NCI-H526 treated with DMSO at 0.1 percent for 48 hours (cell line): ENCODE data around the gene PRPF6.
"Not testable (repeated sequence)": the region's sequence is repeated elsewhere in the genome, so short reads cannot be mapped to it uniquely, and the experiment has no call there.

Experiments used
- DNase-seq: peaks from one replicate; lab custom pipeline; 2025; lab: John Stamatoyannopoulos, UW

Gene PRPF6

DNA sequence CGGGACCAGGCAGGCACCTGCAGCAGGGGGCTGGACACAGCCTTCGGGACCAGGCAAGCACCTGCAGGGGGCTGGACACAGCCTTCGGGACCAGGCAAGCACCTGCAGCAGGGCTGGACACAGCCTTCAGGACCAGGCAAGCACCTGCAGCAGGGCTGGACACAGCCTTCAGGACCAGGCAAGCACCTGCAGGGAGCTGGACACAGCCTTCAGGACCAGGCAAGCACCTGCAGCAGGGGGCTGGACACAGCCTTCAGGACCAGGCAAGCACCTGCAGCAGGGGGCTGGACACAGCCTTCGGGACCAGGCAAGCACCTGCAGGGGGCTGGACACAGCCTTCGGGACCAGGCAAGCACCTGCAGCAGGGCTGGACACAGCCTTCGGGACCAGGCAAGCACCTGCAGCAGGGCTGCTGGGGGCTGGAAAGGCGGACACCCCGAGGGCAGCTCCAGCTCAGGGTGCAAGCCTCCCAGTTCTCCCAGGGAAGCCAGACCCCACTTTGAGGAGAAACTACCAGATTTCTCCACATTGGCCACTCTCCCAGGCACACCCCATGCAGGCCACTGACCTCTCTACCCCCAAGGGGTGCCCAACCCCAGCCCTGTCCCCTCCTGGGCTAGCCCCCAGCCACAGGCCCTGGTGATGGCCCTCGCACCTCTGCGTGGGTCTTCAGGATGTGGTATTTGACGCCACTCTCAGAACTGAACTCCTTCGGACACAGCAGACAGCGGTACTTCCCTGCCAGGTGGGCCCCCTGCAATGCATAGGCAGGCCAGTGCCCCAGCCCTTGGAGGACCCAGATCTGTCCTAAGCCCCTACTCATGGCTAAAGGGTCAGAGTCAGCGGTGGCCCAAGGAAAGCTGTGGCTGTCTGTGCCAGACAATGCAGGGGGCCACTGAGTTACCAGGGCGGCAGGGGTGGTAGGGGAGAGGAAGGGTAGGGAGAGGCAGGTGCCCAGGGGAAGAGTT is 20.0 kb upstream of the PRPF6 start:
- not testable (repeated sequence) for DNase-seq

DNA sequence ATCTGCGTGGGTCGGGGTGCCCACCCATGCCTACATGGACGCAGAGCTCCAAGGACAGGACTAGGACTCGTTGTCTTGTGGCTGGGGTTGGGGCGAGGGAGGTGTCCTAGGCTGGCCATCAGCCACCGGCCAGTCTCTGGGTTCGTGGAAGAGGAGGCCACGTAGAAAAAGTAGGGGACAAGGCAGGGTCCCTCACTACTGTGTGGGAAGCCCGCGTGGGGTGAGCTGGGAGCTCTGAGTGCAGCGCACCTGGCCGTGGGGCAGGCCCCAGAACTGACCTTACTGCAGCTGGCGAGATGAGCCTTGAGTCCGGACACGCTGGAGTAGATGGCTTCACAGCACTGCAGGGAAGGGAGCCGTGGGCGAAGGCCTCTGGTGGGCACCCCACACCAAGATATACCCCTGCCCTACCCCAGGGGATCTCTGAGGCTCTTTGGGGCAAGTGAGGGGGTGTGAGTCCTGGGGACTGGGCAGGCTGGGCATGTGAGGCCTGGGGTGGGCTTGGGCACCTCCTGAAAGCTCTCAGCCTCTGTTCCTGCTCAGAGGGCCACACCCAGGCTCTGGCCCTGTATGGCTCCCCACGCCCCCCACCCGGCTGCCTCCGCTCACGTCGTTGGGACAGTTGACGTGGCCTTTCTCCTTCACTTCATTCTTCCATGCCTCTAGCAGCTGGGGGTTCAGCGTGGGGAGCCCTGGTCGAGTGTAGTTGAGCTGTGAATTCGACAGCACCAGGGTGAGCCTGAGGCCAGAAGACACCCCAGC is 19.1 kb upstream of the PRPF6 start:
- DNase-seq, result no peak

DNA sequence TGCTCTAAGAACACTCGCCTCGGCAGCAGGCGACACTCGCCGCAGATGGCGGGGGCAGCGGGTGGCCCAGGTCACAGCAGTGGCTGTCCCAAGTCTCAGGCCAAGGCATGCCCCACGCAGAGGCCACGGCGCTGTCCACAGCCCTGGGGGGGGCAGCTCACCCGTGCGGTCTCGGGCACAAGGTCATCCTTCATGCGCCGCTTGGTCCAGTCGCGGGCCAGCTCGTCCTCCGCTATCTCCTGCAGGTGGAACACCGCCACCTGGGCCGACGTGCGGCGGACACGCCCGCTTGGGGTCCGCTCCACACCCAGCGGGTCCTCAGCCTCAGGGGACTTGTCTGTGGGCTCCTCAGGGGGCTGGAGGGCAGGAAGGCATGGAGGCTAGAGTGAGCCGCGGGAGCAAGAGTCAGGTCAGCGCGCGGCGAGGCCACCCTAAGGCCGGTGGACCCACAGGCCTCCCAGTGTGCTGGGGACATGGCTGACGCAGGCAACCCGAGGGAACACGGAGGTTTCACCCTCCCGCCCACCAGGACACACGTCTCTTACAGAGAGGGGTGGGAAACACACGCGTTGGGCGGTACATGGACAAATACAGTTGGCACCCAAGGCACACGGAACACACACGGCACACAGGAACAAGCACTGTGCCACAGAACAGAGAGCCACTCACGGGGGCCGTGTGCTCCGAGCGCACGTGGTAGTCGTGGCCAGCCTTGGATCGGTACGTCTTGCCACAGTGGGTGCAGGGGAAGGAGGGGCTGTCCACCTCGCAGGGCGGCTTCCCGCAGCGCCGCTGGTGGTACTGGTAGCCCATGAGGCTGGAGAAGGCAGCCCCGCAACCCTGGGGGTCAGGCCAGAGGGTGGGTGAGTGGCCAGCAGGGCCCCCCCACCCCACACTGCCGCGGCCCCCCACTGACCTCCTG is 18.2 kb upstream of the PRPF6 start:
- DNase-seq, result no peak

DNA sequence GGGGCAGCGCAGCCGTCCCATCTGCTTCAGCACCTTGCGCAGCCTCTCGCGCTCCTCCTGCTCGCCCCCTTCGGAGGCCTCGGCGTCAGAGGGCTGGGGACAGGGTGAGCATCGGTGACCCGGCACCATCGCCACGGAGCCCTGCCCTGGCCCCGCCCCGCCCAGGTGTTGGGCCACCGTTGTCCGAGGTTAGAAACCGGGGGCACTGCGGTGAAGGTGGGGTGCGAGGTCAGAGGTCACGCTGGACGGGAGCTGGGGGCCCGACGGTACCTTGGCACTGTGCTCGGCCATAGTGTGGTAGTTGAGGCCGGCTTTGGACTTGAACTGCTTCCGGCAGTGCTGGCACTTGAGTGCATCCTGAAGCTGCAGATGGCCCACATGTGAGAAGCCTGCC is 17.6 kb upstream of the PRPF6 start:
- DNase-seq, result no peak

DNA sequence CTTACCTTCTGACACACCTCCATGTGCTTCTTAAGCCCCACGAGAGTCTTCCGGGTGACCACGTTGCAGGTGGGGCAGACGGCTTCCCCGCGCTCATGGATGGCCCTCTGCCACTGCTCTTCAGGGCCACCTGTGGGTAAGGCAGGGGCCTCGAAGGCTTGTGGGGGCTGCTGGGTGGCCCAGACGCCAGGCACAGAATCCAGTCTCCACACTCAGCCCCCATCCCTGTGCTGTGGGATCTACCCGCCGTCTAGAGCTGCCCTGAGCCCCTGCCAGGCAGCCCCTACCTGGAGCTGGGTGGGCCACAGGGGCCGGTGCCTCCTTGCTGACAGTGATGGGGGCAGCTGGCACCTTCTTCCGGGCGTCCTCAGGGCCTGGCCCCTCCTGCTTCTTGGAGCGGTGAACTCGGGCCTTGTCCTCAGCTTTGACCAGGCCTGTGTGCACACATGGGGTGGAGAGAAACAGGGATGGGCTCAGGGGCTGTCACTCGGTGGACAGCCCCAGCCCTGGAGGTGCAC is 17.1 kb upstream of the PRPF6 start:
- no peak for DNase-seq

DNA sequence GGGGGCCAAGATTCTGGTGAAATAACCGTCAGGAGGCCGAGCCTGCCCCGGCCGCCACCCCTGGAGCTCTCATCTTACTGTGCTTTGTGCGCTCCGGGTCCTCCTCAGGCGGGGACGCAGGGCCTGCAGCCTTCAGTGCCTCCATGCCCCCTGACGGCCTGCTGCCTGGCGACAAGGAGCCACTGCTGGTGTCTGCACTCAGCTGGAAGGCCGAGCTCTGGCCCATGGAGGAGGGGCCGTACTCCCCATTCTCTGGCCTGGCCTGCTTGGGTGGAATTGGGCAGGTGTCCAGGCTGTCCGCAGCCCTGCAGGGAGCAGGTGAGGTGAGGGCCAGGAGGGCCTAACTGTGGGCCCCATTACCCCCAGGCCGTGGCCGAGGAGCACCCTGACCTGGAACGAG is 16.5 kb upstream of the PRPF6 start:
- DNase-seq, result no peak

DNA sequence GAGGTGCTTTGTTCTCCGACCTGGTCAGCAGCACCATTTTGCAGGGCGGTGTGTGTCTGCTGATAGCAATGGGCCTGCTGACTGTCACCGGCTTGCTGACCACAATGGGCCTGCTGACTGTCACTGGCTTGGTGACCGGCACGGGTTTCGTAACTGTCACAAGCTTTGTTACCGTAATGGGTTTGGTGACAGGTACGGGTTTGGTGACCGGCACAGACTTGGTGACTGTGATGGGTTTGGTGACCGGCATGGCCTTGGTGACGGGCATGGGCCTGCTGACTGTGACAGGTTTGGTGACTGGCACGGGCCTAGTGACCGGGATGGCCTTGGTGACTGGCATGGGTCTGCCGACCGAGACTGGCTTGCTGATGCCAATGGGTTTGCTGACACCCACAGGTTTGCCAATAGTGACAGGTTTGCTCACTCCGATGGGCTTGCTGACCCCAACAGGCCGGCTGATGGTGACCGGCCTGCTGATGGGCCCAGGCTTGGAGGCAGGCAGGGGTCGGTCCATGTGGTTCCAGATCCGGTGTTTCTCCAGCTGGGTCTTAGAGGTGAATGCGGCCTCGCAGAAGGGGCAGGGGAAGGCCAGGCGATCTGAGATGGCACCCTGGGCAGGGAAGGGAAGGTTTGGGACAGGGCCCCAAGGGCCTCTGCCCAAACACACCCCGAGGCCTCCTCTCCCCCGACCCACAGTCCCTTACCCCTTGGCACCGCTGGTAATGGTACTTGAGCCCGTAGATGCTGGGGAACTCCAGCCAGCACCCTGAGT is 14.6 kb upstream of the PRPF6 start:
- no peak for DNase-seq

DNA sequence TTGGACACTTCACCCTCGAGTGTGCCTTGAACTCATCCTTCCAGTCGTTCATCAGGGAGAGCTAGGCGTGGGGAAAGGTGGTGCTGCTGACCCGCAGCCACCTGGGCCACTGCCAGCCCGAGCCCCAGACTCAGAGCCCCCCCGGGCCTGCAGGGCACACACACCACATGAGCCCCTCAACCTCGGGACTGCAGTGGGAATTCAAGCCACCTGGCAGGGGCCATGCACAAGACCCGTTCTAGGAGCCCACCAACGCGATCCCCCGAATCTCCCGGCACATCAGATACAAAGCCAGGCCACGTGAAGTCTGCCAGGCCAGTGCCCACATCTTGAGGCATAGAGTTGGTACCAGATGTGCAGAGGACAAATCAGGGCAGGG is 14.0 kb upstream of the PRPF6 start:
- no peak for DNase-seq

DNA sequence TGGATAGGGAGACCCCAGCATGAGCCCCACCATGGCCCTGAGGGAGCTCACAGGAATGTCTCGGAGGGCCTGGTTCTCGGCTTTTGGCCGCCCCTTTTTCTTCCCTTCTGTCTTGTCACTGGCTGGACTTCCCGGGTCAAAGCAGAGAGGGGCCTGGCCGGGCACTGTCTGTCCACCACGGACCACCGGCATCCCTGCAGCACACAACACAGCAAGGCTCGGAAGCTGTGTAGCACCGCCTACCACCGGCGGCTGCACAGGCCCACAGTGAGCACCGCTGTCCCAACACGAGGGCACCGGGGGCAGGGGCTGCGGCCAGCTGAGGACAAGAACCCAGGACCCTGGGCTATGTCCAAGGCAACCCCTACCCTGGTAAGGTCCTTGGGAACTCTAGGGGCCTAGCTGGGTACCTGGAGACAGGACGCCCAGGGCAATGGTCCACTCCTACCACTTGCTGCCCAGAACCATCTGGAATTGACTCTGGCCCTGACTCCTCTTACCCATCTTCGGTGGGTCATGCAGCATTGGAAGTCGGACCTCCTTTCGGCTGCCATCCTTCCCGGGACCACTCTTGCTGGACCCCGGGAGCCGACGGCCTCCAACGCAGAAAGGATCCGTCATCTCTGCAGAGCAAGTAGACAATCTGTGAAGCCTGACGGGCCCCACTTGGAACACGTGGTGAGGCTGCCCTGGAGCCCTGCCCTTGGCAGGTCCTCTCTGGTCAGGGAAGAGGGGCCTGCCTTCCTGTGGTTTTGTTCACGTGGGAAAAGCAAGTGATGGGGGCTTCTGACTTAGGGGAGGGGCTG is 13.4 kb upstream of the PRPF6 start:
- DNase-seq, result no peak

DNA sequence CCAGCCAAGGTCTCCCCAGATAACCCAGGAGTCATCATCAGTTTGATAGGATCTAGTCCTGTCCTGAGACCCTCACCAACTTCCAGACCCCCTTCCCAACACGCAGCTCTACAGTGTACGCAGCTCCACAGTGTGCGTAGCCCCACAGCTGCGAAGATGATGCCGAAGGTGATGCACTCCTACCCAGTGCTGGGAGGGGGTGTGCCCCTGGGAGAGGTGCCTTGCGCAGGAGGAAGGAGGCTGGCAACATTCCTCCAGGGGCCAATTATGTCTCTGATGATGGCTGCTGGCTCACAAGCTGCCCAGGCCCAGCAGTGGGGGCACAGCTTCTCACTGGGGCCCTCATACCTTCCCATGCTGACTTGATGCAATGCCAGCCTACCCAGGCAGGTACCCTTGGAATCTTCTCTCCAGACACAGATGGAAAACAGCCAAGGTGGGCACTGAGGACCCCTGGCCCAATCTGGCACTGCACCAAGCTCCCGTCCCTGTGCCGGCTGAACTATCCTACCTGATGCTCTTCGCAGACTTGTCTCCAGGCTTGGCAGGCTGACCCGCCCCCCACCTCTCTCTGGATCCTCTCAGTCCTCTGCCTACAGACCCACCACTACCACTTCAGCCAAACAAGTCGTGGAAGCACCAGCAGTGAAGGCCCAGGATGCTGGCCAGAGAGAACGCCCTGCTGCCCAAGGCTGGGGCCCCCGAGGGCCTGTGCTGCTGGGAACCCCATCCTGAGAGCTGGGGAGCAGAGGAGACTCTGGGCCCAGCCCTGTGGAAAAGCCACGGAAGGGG is 12.6 kb upstream of the PRPF6 start:
- DNase-seq, result no peak

DNA sequence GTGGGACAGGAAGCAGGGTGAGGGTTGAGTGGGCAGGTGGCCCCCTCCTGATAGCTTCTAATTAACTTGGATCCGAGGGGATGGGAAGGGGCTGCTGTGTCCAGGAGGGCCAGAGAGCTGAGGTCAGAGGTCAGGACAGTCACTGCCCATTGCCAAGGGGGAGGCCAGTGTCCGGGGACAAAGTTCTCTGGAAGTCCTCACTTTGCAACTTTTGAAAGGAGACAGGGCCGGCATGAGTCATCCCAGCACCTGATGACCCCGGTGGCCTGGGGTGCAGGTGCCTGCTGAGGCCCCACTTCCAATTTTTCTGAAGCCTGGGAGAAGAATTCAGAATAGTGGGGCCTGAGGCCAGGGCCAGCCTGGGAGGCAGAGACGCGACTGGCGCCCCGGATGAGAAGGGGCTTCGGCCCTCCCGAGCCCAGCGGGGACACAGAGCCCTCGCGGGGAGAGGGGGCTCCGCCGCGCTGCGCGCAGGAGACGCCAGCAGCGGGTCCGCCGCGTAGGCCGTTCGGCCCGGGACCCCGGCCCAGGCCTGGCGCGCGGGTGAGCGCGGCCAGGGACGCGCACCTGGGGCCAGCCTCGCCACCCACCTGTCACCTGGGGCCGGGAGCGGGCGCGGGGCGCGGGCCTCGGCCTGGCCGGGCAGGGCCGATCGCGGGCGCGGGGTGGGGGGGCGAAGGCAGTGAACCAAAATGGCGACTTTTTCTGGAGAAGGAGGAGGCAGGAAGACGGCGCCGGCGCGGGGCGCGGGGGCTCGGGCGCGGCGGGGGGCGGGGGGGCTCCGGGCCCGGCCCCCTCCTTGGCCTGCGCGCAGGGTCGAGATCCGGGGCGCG is 11.8 kb upstream of the PRPF6 start:
- DNase-seq, result no peak

DNA sequence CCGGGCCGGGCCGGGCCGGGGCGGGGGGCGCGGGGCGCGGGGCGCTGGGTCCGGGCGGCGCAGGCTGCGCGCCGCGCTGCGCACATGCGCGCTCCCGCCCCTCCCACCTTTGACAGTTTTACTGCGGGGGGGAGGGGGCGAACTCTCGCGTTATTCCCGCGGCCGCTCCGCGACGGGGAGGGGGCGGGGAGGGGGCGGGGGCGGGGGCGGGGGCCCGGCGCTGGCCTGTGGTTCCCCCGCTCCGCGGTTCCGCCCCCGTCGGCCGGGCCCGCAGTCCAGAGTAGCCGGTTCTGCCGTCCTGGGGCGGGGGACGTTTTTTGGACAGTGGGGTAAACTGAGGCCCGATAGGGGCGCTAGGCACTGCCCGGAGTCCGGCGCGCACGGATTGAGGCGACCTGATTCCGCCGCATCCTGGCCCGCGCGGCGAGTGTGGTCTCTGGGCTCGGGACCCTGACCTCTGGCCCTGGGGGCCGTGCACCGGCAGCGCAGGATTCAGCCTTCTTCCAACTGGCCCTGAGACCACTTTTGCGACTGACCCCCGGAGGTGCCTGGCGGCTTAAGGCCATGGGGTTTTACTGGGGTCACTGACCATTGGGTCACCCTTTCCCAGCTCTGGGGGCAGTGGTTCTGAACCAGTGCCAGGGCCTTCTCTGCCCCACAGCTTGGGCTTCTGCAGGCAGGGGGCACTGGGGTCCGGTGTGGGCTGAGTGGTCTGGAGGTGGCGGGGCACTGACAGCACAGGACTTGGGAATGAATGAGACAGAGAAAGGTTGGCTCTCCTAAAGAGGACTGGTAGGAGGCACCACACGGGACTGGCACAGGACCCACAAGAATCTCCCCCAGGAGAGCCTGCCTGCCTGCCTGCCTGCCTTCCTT is 10.9 kb upstream of the PRPF6 start, which contains the start of gene ZNF512B:
Gene ZNF512B (minus strand): TSS at position 93 of the 876 bp plus-strand sequence. CDS start 1,980 bp downstream, outside the sequence.
- peak; percentile 23 for DNase-seq

DNA sequence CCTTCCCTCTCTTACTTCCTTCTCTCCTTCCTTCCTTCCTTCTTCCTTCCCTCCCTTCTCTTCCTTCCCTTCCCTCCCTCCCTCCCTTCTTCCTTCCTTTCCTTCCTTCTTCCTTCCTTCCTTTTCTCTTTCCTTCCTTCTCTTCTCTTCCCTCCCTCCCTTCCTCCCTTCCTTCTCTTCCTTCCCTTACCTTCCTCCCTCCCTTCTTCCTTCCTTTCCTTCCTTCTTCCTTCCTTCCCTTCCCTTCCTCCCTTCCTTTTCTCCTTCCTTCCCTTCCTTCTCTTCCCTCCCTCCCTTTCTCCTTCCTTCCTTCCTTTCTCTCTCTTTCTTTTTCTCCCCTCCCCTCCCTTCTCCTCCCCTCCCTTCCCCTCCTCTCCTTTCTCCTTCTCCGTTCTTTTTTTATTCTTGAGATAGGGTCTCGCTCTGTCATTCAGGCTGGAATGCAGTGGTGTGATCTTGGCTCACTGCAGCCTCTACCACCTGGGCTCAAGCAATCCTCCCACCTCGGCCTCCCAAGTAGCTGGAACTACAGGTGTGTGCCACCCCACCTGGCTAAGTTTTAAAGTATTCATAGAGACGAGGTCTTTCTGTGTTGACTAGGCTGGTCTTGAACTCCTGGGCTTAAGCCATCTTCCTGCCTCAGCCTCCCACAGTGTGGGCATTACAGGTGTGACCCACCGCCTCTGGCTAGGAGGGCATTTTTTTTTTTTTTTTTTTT is 10.1 kb upstream of the PRPF6 start:
- DNase-seq, result no peak

DNA sequence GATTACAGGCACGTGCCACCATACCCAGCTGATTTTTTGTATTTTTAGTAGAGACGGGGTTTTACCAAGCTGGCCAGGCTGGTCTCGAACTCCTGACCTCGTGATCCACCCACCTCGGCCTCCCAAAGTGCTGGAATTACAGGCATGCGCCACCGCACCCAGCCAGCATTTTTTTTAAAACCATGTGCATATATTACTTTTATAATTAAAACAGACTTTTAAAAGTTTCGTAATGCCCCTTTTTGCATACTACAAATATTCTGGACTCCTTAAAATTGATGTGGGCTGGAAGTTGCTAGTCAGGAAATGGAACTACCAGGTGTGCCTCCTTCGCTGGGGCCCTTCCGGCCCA is 9.0 kb upstream of the PRPF6 start:
- not testable (repeated sequence) for DNase-seq

DNA sequence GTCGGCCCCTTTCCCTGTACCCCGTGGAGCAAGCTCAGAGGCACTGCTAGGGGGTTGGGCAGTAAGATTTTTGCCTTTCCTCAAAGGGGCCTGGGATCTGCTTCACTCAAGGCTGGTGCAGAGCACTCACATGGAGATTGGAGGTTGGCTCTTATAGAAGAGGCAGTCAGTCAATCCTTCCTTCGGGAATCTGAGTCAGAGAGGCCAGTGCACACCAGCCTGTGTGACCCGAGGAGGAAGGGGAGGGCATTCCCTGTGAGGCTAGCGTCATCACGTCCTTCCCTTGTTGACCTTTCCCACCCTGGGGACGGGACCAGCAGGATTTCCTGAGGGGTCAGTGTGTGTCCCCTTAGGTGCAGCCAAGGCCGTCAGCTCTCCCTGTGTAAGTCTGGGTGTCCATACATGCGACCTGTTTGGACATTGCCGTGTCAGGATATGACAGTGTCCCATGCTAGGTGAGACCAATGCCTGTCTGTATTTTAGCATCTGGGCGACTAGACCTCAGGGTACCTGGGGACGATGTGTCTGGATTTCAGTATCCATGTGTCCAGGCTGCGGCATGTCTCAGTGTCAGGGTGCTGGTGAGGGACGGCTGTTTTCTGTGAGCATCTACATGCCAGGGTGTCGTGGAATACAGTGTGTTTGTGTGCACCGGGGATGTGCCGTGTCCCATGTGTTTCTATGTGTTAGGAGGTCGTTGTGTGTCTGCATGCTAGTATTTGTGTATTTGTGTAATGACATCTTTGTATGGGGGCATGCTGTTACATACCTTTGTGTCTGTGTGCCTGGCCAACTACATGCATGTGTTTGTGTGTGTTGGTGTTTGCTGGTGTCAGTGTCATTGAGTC is 8.4 kb upstream of the PRPF6 start:
- no peak for DNase-seq

DNA sequence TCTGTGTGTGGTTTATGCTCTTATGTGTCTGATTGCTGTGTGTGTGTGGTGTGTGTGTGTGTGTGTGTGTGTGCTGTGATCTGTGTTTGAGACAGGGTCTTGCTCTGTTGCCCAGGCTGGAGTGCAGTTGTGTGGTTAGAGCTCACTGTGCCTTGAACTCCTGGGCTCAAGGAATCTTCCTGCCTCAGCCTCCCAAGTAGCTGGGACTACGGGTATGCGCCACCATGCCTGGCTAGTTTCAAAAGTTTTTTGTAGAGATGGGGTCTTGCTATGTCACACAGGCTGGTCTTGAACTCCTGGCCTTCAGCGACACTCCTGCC is 7.8 kb upstream of the PRPF6 start:
- DNase-seq, result no peak
